NCI-H2081 treated with DMSO at 0.1 percent for 48 hours (cell line): Measurements from ENCODE around the gene DIS3L2.

ENCODE experiments used
- DNase-seq: peaks from one replicate; lab custom pipeline; 2025; lab: John Stamatoyannopoulos, UW

The DIS3L2 gene

DNA sequence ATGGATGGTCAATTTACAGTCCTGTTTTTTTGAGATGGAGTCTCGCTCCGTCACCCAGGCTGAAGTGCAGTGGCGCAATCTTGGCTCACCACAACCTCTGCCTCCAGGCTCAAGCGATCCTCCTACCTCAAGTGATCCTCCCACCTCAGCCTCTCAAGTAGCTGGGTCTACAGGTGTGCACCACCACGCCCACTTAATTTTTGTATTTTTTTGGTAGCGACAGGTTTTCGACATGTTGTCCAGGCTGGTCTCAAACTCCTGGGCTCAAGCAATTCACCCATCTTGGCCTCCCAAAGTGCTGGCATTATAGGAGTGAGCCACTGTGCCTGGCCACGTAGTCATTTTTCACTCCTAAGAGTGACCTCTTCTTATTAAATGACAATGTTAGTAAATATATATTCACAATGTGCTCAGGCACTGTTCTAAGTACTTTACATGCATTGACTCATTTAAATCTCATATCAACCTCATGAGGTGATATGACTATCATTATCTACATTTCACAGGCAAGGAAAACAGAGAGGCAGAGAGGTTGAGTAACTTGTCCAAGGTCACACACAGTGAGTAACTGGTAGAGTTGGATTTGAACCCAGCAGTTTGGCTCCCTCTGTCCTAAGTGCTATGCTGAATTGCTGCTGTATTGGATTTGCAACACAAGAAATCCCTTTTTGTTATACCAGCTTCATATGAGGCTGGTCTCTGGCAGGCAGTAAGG is 5.6 kb upstream of the DIS3L2 start:
- DNase-seq: no peak

DNA sequence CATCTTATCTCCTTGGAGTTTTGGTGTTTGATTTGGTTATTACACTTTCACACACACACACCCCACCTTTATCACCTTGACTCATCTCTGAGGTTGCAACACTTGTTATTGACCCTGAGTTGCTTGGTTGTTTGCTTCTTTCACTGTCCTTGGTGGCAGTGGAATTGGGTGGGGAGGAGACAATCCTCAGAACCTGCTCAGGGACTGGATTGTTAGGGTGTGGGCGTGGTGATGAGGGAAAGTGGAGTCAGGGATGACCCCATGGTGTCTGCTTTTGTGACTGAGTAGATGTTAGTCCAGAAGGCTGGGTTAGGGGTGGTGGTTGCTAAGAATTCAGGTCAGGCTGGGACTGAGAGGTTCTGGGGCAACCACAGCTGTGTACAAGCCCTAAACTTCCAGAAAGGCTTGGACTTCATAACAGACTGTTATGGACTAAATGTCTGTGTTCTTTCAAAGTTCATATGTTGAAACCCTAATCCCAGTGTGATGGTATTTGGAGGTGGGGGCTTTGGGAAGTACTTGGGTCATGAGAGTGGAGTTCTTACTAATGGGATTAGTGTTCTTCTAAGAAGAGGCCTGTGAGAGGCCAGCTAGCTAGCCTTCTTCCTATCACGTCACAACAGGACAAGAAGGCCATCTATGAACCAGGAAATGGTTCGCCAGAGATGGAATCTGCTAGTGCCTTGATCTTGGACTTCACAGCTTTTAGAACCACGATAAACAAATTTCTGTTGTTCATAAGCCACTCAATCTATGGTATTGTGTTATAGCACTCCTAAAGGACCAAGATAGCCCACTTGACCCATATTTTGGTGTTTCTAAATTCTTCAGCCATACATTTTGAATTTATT is 3.4 kb upstream of the DIS3L2 start:
- no peak for DNase-seq

DNA sequence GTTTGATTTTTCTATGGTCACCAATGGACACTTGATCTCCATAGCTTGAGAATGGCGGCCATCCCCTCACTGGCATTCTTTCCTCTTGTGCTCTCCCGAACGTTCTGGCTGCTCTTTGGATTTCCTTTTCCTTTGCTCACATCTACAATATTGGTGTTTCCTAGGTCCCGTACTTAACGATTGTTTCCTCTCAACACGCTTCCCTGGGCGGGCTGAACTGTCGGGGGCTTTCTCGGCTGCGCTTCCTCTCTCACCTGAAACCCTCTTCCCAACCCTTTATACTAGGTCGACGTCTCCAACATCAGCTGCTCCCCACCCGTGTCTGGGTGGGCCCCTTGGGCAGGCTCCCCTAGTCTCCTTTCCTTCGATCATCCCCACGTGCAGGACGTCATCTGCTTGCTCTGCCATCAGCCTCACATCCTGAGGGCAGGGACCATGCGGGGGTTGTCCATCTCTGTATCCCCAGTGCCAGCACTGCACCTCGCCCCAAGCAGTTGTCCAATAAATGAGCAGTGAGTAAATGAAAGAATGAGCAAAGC is 634 bp upstream of the DIS3L2 start:
- DNase-seq: no peak

DNA sequence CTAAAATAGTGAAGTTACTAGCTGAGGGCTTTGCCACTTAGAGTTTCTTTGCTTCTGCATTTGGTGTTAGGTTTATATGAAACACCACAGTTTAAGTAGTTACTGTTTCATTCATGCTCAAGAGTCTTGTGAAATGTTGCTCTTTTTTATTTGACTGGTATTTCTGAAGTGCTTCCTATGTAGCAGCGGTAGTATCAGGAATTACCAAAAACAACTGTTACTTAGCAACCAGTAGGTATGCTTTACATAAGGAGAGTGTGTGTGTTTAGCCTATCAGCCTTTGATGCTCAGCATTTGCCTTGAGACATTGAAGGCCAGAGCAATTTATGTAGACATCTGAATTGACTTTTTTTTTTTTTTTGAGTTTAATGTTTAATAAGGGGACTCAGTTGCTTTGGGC is 3.6 kb downstream of the DIS3L2 start:
- DNase-seq: no peak

DNA sequence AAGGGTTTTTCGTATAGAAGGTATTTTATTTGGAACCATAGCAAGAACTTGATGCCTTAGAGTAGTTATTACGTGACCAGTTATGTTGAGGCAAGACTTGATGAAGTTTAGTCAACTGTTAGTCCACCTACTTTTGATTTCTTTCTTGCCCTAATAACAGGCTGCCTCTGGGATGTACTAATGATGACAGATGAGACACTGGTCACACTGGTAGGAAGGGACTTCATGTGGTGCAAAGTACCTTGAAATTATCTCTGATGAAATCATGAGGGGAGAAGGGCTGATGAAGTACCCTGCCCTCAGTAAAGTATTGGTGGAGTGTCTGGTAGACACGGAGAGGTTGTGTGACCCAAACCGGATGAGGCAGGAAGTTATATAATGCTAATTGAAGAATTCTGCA is 5.4 kb downstream of the DIS3L2 start:
- no peak for DNase-seq

DNA sequence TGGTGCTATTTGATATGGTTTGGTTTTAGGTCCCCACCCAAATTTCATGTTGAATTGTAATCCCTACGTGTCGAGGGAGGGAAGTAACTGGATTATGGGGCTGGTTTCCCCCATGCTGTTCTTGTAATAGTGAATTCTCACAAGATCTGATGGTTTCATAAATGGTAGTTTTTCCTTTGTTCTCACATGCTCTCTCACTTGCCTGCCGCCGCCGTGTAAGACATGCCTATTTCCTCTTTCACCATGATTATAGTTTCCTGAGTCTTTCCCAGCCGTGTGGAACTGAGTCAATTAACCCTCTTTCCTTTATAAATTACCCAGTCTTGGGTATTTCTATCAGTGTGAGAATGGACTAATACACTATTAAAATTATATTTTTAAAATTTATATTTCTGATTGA is 7.3 kb downstream of the DIS3L2 start:
- DNase-seq: no peak

DNA sequence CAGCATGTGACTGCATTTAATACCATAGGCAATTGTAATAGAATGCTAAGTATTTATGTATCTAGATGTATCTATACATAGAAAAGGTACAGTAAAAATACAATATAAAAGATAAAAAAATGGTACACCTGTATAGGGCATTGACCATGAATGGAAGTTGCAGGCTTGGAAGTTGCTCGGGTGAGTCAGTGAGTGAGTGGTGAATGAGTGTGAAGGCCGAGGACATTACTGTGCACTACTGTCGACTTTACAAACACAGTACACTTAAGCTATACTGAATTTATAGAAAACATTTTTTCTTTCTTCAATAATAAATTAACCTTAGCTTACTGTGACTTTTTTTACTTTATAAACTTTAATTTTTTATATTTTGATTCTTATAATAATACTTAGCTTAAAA is 8.9 kb downstream of the DIS3L2 start:
- no peak for DNase-seq

DNA sequence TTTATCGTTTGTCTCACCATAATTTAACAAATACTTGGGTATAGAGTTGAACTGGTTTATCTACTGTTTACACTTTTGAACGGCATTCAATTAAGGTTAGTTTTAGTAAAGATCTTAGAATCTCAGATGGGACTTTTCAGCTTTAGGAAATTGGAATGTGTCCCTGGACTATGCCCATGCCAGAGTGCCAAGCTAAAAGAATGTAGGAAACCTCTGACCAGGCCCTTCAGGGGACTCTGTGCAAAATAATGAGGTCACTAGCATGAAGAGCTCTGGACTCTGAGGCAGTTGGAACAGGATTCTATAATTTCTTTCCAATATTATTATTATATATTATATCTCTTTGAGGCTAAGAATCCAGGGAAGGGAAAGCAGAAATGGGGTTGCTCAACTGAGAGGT is 13.5 kb downstream of the DIS3L2 start:
- no peak for DNase-seq

DNA sequence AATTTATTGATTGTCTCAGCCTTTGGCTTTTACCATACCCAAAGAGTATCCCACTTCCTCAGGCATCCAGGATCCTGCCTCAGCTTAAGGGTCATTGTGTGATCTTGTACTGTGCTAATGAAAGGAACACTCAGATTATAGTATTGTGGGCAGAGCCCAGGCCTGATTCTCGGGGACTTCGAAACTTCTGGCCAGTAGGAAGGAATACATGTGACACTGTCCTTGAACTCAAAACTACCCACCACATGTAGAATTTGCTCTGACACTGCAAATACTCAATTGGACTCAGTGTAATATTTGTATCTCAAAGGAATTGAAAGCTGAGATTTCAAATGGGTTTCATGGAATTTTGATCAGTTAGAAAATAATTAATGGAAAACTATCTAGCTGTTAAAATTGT is 15.9 kb downstream of the DIS3L2 start:
- no peak for DNase-seq

DNA sequence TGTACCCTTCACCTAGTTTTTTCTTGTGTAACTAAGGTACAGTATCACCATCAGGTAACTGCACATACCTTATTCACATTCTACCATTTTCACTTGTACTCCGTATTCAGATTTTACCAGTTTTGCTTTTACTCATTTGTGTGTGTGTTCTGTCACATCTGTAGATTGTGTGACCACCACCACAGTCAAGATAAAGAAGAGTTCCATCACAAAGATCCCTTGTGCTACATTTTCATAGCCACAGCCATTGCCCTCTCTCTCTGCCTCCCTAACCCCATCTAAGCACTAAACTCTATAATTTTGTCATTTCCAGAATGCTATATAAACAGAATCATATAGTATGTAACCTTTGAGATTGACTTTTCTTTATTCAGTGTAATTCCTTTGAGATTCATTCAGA is 23.5 kb downstream of the DIS3L2 start:
- DNase-seq: no peak

DNA sequence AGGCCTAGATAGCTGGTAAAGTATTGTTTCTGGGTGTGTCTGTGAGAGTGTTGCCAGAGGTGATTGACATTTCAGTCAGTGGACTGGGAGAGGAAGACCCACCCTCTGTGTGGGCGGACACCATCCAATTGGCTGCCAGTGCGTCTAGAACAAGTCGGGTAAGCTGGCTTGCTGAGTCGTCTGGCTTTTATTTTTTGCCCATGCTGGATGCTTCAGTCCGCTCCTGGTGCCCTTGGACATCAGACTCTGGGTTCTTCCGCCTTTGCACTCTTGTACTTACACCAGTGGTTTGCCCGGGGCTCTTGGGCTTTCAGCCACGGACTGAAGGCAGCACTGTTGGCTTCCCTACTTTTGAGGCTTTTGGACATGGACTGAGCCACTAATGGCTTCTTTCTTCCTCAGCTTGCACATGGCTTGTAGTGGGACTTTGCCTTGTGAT is 24.3 kb downstream of the DIS3L2 start:
- DNase-seq: no peak

DNA sequence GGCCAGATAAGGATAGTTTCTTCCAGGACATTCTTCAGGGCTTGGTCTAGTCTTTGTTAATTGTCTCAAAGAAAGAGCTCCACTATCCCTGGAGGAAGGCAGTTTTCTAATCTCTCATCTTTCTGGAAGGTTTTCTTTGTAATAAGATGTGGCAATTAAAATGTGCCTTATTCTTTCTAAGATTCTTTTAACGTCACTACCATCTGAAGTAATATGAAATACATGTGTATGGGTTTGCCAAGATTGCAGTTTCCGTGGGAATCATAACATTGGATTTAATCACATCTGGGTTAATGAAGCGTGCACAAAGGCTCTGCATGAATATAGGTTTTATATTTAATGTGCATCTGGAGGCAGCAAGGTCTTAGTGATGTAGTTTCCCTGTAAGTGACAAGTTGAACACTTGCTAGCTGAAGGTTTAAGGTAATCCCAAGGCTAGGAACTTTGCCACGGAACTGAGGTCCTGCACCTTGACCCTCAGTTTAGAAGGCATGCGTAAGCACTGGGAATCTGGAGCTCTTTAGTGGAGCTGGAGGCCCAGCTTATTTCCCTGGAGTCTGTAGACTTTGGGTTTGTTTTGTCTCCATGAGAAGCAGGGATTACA is 25.7 kb downstream of the DIS3L2 start:
- DNase-seq: no peak

DNA sequence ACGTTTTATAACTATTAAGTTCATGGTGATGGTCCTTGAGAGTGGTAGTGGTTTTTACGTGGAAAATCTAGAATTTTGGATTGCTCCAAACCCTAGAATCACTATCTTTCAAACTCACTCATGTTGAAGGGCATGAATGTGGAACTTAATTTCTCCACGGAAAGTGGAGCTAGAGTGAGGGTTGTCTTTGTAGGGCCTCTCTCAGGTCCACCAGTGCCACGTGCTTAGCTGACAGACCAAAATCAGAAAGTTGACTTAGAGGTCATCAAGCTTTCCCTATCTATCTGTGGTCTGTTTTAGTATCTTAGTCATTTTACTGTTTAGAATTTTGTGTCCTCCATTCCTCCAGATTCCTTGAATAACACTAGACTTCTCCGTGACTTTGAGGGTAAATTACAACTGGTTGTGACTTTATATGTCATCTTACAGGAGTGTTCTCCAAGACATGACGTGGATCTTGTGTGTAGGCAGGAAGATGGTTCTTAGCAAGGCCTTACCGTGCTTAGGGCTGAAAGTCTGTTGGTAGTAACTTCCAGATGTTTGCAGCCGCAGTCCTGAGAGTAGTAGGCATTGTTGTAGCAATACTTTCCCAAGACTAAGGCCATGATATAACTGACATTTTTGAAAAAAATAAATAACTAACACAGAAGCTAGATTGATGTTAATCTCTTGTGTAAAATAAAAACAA is 26.8 kb downstream of the DIS3L2 start:
- DNase-seq: no peak

DNA sequence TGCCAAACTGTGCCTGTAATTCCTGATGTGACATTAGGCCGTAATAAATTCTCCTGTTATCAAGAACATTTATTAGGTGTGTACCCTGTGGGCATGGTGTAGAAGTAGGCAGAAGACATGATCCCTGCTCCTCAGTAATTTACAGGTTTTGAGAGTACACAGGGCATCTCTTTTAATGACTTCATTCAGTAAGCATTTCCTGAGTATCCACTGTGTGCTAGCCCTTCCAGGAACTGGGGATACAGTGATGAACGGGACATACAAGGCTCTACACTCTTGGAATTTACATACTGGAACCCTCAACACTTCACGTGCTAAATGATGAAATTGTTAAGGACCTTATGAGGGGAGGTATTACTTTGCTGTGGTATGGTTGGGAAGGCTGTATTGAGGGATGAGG is 30.2 kb downstream of the DIS3L2 start:
- DNase-seq: no peak

DNA sequence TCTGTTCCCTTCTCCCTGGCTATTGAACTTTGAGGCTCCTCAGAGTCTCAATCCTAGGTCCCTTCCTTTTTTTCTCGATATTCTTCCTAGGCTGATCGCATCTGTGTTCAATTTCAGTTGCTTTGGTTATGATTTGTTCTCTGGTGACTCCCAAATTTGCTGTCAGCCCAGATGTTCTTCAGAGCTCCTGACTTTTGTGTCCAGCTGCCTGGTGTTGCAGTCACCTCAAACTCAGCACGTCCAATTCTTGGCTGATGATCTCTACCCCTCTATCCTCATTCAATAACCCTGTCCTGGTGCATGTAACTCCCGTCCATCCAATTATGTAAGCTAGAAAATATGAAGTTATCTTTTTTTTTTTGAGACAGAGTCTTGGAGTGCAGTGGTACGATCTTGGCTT is 31.4 kb downstream of the DIS3L2 start:
- no peak for DNase-seq

DNA sequence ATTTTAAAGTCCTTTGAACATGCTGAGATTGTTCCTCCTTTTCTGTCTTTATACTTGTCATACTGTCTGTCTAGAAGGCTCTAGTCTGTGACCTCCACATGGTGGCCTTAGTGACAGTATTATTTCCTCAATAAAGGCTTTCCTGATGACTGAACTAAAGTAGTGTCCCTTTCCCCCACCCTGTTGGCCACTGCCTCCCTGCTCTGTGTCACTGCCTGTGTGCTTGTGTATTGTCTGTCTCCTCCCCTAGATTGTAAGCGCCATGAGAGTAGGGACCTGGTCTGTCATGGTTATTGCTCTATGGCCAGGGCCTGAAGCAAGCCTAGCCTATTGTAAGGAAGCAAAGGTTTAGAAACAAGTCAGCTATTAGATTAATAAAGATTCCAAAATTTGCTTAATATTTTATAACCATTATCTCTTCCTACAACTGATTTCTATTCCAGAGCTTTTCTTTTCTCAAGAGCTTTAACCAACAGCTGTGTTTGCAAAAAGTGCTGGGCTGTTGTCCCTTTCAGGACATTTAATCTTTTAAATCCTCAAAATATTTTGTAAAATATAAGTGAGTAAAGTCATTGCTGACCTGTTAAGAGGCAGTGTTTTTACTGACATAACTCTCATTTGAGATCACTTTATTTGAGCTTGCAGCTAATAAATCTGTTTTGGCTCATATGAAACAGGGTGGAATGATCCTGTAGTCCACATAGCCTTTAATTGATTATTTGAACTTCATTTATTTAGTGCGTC is 35.5 kb downstream of the DIS3L2 start:
- no peak for DNase-seq

DNA sequence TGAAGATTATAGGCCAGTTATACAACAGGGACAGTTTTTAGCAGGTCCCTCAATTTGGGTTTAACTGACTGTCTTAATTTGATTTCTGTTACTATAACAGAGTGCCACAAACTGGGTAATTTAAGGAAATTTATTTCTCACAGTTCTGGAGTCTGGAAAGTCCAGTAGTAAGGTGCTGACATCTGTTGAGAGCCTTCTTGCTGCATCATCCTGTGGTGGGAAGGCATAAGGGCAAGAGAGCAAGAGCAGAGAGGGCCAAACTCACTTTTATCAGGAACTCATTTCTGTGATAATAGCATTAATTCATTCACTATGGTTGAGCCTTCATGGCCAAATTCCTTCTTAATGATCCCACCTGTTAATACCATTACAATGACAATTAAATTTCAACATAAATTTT is 36.5 kb downstream of the DIS3L2 start:
- no peak for DNase-seq

DNA sequence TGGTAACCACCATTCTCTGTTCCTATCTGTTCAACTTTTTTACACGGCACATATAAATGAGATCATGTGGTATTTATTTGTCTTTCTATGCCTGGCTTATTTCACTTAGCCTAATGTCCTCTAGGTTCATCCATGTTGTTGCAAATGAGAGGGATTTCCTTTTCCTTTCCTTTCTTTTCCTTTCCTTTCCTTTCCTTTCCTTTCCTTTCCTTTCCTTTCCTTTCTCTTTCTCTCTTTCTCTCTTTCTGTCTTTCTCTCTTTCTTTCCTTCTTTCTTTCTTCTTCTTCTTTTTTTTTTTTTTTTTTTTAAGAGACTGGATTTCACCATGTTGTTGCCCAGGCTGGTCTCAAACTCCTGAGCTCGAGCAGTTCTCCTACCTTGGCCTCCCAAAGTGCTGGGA is 38.9 kb downstream of the DIS3L2 start:
- DNase-seq: no peak

DNA sequence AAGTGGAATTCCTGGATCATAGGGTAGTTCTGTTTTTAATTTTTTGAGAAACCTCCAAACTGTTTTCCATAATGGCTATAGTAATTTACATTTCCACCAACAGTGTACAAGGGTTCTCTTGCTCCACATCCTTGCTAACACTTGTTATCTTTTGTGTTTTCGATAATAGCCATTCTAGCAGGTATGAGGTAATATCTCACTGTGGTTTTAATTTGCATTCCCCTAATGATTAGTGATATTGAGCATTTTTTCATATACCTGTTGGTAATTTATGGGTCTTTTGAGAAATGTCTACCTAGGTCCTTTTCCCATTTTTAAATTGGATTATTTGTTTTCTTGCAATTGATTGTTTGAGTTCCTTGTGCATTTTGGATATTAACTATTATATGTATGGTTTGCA is 39.6 kb downstream of the DIS3L2 start:
- no peak for DNase-seq

DNA sequence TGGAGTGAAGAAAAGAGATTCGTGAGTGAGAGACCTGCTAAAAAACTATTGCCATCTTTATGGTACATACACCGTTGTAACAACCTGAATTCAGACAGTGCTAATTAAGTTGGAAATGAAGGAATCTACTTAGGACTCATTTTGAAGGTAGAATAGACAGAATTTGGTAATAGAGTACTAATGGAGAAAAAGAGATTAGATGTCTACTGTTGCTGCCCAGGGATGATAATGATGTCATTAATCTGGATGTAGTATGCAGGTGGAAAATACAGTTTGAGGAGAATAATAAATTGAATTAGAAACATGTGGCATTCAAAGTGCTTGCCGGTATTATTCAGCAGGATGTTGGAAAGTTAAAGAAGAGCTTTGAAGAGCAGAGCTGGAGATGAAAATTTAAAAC is 44.7 kb downstream of the DIS3L2 start:
- no peak for DNase-seq

DNA sequence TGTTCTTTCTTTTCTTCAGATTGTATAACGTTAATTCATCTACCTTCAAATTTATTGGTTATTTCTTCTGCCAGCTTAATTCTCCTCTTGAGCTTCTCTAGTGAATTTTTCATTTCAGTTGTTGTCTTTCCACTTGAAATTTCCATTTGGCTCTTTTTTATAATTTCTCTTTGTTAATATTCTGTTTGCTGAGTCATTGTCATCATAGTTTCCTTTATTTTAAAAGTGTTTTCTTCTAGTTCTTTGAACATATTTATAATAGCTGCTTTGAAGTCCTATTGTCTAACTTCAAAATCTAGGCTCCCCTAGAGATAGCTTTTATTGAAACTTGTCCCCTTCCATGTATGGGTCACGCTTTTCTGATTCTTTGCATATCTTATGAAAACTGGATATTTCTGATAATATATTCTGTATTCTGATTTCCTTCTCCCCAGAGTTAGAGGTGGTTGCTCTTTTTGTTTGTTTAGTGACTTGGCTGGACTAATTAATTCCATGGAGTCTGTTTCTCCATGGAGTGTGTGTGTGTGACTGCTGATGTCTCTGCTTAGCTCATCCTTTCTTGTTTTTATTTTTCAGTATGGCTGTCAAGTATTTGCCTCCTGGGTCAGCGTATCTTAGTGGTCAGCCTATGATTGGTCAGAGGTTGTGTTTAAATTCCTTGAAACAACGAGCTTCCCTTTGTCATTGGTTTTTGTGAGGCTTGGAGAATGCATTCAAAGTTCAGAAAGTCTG is 47.6 kb downstream of the DIS3L2 start:
- no peak for DNase-seq
